Caco-2 (cell line): ENCODE results near the gene BTNL9. TPM values are rescaled to one million over a fixed set of nuclear protein-coding genes. Genes with fewer than 3 reads are reported as not detected.

ENCODE experiments used
- BruUV-seq: library from RNA; stranded (reverse); fragments of 400-500 nt; replicated peaks from 2 replicates; lab custom pipeline; 2021; lab: Mats Ljungman, UMichigan
- CTCF ChIA-PET: fragments of 300-600 bp; sonication (Branson Sonifier 250); formaldehyde crosslinking; loops from one replicate; lab custom pipeline; 2022; ENCODE audit warnings: antibody characterized with exemption; lab: Charles Lee
- POLR2A ChIA-PET: fragments of 300-600 bp; sonication (Branson Sonifier 250); formaldehyde crosslinking; loops from one replicate; lab custom pipeline; 2022; ENCODE audit warnings: antibody characterized with exemption; lab: Charles Lee
- DNase-seq, 2 experiments: peaks; one replicate each; pipeline versions ENCODE4 v3.0.0 to v3.0.0-alpha.2; 2020 to 2022
- H3K27me3 ChIP-seq: replicated peaks from 2 replicates; pipeline ENCODE4 v1.6.0; 2011; ENCODE audit warnings: low read length; ENCODE audit not compliant: control insufficient read depth, insufficient read depth
- H3K36me3 ChIP-seq: 2 replicates; pipeline ENCODE4 v1.5.1; 2011; ENCODE audit warnings: low read length; ENCODE audit not compliant: control insufficient read depth, insufficient read depth
- H3K4me1 ChIP-seq: fragments of 250-450 bp; sonication (Bioruptor Pico); 2 replicates; pipeline ENCODE4 v1.5.1; 2020; ENCODE audit warnings: mild to moderate bottlenecking
- H3K4me3 ChIP-seq: 2 replicates; pipeline ENCODE4 v1.5.1; 2011; ENCODE audit warnings: low read depth, mild to moderate bottlenecking, control low read depth, low read length
- H3K9me3 ChIP-seq: fragments of 250-450 bp; sonication (Bioruptor Pico); 2 replicates; pipeline ENCODE4 v1.5.1; 2020; ENCODE audit warnings: mild to moderate bottlenecking, moderate library complexity
- H3K27ac Mint-ChIP-seq: one replicate; pipeline ENCODE4 v1.8.0; 2022; ENCODE audit warnings: mixed read lengths; ENCODE audit not compliant: unreplicated experiment
- H3K27me3 Mint-ChIP-seq: one replicate; pipeline ENCODE4 v1.8.0; 2022; ENCODE audit warnings: mixed read lengths; ENCODE audit not compliant: insufficient read depth, unreplicated experiment
- H3K36me3 Mint-ChIP-seq: one replicate; pipeline ENCODE4 v1.8.0; 2022; ENCODE audit warnings: mild to moderate bottlenecking, mixed read lengths; ENCODE audit not compliant: insufficient read depth, unreplicated experiment
- H3K4me1 Mint-ChIP-seq: one replicate; pipeline ENCODE4 v1.8.0; 2022; ENCODE audit warnings: low read depth, mixed read lengths; ENCODE audit not compliant: unreplicated experiment
- H3K4me3 Mint-ChIP-seq: one replicate; pipeline ENCODE4 v1.8.0; 2022; ENCODE audit warnings: mild to moderate bottlenecking, moderate library complexity, mixed read lengths; ENCODE audit not compliant: unreplicated experiment
- H3K9me3 Mint-ChIP-seq: one replicate; pipeline ENCODE4 v1.8.0; 2022; ENCODE audit warnings: mixed read lengths; ENCODE audit not compliant: unreplicated experiment
- CTCF ChIP-seq, 2 experiments: fragments of 200-600 bp in 1 of 2; IDR thresholded peaks; 1 replicate in 1 of 2; 2 replicates in 1 of 2; pipeline versions ENCODE4 v1.5.1 to v1.8.0; 2011 to 2022; ENCODE audit warnings: antibody characterized with exemption in 1 of 2, control low read depth in 1 of 2, inconsistent platforms in 1 of 2, low read depth in 1 of 2, low read length in 1 of 2, mild to moderate bottlenecking in 1 of 2, moderate library complexity in 1 of 2; ENCODE audit not compliant: insufficient read depth in 1 of 2, severe bottlenecking in 1 of 2, unreplicated experiment in 1 of 2
- intact Hi-C: fragments of 100-400 bp; cut with micrococcal nuclease; formaldehyde crosslinking; loops from one replicate; pipeline ENCODE4 v1.10.0; 2022; ENCODE audit not compliant: unreplicated experiment
- total RNA-seq: library from RNA; stranded (reverse); gene quantifications from 2 replicates; pipeline ENCODE4 v1.2.3, GENCODE V29; 2022

Gene BTNL9
- total RNA-seq, 1 experiment from 2014 or later = 8.4 TPM

- Histone ChIP-seq H3K4me3 (no peak overlapping the region), H3K4me1 (no peaks in the 10 kb centered on the region), H3K27me3 (no peaks in the 10 kb centered on the region), H3K36me3 (no peaks in the 10 kb centered on the region), H3K9me3 (no peaks in the 10 kb centered on the region)
- no peak for TF ChIP-seq CTCF (IDR thresholded peaks at IDR 0.05; ENCODE audit: insufficient read depth in 1 of 2, low read depth in 1 of 2, low read length in 1 of 2, severe bottlenecking in 1 of 2, unreplicated experiment in 1 of 2)
- H3K27me3 Mint-ChIP-seq = peaks cover 6% of the 10 kb centered on the region
- no peak overlapping the region for H3K27ac Mint-ChIP-seq
- intact Hi-C loops = no loop called here
- POLR2A ChIA-PET = no interaction called here
- no peak overlapping the region for H3K4me3 Mint-ChIP-seq
- no peaks in the 10 kb centered on the region for H3K36me3 Mint-ChIP-seq
- CTCF ChIA-PET = no interaction called here
- no peak for DNase-seq
- no peaks in the 10 kb centered on the region for H3K9me3 Mint-ChIP-seq
- BruUV-seq = no TSS peak
- H3K4me1 Mint-ChIP-seq = no peaks in the 10 kb centered on the region
Observed at GRCh38 chr5:181028032-181028819, 11.8 kb upstream of the BTNL9 start.

- DNase-seq = no peak
- no peak for TF ChIP-seq CTCF (IDR thresholded peaks at IDR 0.05; ENCODE audit: insufficient read depth in 1 of 2, low read depth in 1 of 2, low read length in 1 of 2, severe bottlenecking in 1 of 2, unreplicated experiment in 1 of 2)
- Mint-ChIP-seq H3K36me3 (no peaks in the 10 kb centered on the region), H3K27ac (no peak overlapping the region), H3K27me3 (no peaks in the 10 kb centered on the region), H3K4me1 (no peaks in the 10 kb centered on the region), H3K9me3 (no peaks in the 10 kb centered on the region), H3K4me3 (no peak overlapping the region)
- Histone ChIP-seq H3K4me1 (no peaks in the 10 kb centered on the region), H3K36me3 (no peaks in the 10 kb centered on the region), H3K27me3 (no peaks in the 10 kb centered on the region), H3K9me3 (no peaks in the 10 kb centered on the region), H3K4me3 (no peak overlapping the region)
- ChIA-PET CTCF (no interaction called here), POLR2A (no interaction called here)
- no TSS peak for BruUV-seq
- intact Hi-C loops = no loop called here
Observed at GRCh38 chr5:181031716-181032115, 8.3 kb upstream of the BTNL9 start.

- H3K36me3 ChIP-seq = no peaks in the 10 kb centered on the region
- H3K4me3 ChIP-seq = no peak overlapping the region
- CTCF ChIA-PET = no interaction called here
- Mint-ChIP-seq H3K9me3 (no peaks in the 10 kb centered on the region), H3K27ac (no peak overlapping the region), H3K36me3 (no peaks in the 10 kb centered on the region), H3K27me3 (peaks cover 2% of the 10 kb centered on the region), H3K4me1 (no peaks in the 10 kb centered on the region), H3K4me3 (no peak overlapping the region)
- POLR2A ChIA-PET = no interaction called here
- DNase-seq = no peak
- no peaks in the 10 kb centered on the region for H3K9me3 ChIP-seq
- TF ChIP-seq CTCF (IDR thresholded peaks at IDR 0.05; ENCODE audit: insufficient read depth in 1 of 2, low read depth in 1 of 2, low read length in 1 of 2, severe bottlenecking in 1 of 2, unreplicated experiment in 1 of 2) = no peak
- no peaks in the 10 kb centered on the region for H3K4me1 ChIP-seq
- BruUV-seq = no TSS peak
- no peaks in the 10 kb centered on the region for H3K27me3 ChIP-seq
- intact Hi-C loops = no loop called here
Observed at GRCh38 chr5:181035991-181036815, 3.9 kb upstream of the BTNL9 start.
